SK-N-SH treated with all-trans-retinoic acid at 6 μM for 48 hours (cell line): ENCODE data around the gene RNF215.

Experiments
- BACH2 ChIP-seq: fragments of 250-450 bp; sonication (Bioruptor Pico); IDR thresholded peaks from 2 replicates; pipeline ENCODE4 v1.9.0; 2021; ENCODE audit warnings: mild to moderate bottlenecking, borderline replicate concordance
- ISL1 ChIP-seq: fragments of 250-450 bp; sonication (Bioruptor Pico); IDR thresholded peaks from 2 replicates; pipeline ENCODE4 v2.1.2; 2022; ENCODE audit warnings: mild to moderate bottlenecking, moderate library complexity
- RARB ChIP-seq: fragments of 250-450 bp; sonication (Bioruptor Pico); IDR thresholded peaks from 2 replicates; pipeline ENCODE4 v1.8.0; 2021; ENCODE audit warnings: mild to moderate bottlenecking, moderate library complexity
- TCF4 ChIP-seq: fragments of 250-450 bp; sonication (Bioruptor Pico); IDR thresholded peaks from 2 replicates; pipeline ENCODE4 v1.8.0; 2021; ENCODE audit warnings: mild to moderate bottlenecking, moderate library complexity, borderline replicate concordance
- ZC3H10 ChIP-seq: fragments of 250-450 bp; sonication (Bioruptor Pico); IDR thresholded peaks from 2 replicates; pipeline ENCODE4 v1.5.1; 2021; ENCODE audit warnings: mild to moderate bottlenecking, moderate library complexity
- ZFP30 ChIP-seq: fragments of 450-650 bp; formaldehyde crosslinking; IDR thresholded peaks from 2 replicates; pipeline ENCODE4 v1.5.0; 2022; ENCODE audit warnings: mild to moderate bottlenecking, moderate library complexity
- TF ChIP-seq, protein P1 (sequence below): fragments of 250-450 bp; sonication (Bioruptor Pico); IDR thresholded peaks from 2 replicates; pipeline ENCODE4 v1.8.0; 2020; ENCODE audit warnings: mild to moderate bottlenecking, moderate library complexity, borderline replicate concordance
- TF ChIP-seq, protein P2 (sequence below): fragments of 250-450 bp; sonication (Bioruptor Pico); IDR thresholded peaks from 2 replicates; pipeline ENCODE4 v1.5.1; 2021; ENCODE audit warnings: mild to moderate bottlenecking, moderate library complexity
- TF ChIP-seq, protein P3 (sequence below): fragments of 250-450 bp; sonication (Bioruptor Pico); IDR thresholded peaks from 2 replicates; pipeline ENCODE4 v1.5.0; 2020; ENCODE audit warnings: mild to moderate bottlenecking, moderate library complexity

DNA sequence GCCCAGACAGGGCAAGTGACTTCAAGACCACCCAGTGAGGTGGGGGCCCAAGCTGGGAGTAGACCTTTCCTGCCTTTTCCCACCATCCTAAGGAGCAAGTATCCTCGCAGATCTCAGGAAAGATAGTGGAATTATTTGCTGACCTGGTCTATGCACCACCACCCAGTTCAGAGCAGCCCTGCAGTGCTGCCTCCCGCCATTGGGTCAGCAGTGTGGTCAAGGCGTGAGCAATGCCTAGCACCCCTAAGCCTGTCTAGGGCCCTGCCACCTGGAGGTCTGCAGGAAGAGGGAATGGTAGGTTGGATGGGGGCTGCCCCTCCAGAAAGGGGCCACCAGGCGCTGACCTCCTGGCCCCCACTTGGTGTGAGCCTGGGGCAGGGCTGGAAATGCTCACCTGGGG is 44.9 kb upstream of the RNF215 start:
- TF ChIP-seq, protein P1, sequence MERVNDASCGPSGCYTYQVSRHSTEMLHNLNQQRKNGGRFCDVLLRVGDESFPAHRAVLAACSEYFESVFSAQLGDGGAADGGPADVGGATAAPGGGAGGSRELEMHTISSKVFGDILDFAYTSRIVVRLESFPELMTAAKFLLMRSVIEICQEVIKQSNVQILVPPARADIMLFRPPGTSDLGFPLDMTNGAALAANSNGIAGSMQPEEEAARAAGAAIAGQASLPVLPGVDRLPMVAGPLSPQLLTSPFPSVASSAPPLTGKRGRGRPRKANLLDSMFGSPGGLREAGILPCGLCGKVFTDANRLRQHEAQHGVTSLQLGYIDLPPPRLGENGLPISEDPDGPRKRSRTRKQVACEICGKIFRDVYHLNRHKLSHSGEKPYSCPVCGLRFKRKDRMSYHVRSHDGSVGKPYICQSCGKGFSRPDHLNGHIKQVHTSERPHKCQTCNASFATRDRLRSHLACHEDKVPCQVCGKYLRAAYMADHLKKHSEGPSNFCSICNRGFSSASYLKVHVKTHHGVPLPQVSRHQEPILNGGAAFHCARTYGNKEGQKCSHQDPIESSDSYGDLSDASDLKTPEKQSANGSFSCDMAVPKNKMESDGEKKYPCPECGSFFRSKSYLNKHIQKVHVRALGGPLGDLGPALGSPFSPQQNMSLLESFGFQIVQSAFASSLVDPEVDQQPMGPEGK (CRISPR knock-in tag): no peak
- no peak for TF ChIP-seq RARB (CRISPR knock-in tag)
- TF ChIP-seq, protein P2, sequence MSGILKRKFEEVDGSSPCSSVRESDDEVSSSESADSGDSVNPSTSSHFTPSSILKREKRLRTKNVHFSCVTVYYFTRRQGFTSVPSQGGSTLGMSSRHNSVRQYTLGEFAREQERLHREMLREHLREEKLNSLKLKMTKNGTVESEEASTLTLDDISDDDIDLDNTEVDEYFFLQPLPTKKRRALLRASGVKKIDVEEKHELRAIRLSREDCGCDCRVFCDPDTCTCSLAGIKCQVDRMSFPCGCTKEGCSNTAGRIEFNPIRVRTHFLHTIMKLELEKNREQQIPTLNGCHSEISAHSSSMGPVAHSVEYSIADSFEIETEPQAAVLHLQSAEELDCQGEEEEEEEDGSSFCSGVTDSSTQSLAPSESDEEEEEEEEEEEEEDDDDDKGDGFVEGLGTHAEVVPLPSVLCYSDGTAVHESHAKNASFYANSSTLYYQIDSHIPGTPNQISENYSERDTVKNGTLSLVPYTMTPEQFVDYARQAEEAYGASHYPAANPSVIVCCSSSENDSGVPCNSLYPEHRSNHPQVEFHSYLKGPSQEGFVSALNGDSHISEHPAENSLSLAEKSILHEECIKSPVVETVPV (CRISPR knock-in tag): no peak
- TF ChIP-seq, protein P3, sequence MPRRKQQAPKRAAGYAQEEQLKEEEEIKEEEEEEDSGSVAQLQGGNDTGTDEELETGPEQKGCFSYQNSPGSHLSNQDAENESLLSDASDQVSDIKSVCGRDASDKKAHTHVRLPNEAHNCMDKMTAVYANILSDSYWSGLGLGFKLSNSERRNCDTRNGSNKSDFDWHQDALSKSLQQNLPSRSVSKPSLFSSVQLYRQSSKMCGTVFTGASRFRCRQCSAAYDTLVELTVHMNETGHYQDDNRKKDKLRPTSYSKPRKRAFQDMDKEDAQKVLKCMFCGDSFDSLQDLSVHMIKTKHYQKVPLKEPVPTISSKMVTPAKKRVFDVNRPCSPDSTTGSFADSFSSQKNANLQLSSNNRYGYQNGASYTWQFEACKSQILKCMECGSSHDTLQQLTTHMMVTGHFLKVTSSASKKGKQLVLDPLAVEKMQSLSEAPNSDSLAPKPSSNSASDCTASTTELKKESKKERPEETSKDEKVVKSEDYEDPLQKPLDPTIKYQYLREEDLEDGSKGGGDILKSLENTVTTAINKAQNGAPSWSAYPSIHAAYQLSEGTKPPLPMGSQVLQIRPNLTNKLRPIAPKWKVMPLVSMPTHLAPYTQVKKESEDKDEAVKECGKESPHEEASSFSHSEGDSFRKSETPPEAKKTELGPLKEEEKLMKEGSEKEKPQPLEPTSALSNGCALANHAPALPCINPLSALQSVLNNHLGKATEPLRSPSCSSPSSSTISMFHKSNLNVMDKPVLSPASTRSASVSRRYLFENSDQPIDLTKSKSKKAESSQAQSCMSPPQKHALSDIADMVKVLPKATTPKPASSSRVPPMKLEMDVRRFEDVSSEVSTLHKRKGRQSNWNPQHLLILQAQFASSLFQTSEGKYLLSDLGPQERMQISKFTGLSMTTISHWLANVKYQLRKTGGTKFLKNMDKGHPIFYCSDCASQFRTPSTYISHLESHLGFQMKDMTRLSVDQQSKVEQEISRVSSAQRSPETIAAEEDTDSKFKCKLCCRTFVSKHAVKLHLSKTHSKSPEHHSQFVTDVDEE (CRISPR knock-in tag): no peak
- no peak for TF ChIP-seq ZFP30 (CRISPR knock-in tag)
- TF ChIP-seq BACH2 (CRISPR knock-in tag): no peak
- TF ChIP-seq ISL1: no peak
- TF ChIP-seq ZC3H10 (CRISPR knock-in tag): no peak
- no peak for TF ChIP-seq TCF4 (CRISPR knock-in tag)
